Erythroblast (primary cell): ENCODE results near the gene PRKCE.

Source experiments
- GATA1 ChIP-seq: IDR thresholded peaks from 2 replicates; pipeline ENCODE4 v1.6.1; 2011; ENCODE audit warnings: low read depth, mild to moderate bottlenecking, control low read depth, low read length, moderate library complexity
- POLR2A ChIP-seq: IDR thresholded peaks from 2 replicates; pipeline ENCODE4 v1.6.1; 2011; ENCODE audit warnings: mild to moderate bottlenecking, low read length

- TF ChIP-seq POLR2A (no peak), GATA1 (no peak)
Observed at GRCh38 chr2:46231721-46232120, 580.2 kb downstream of the PRKCE start.
